Thoracic aorta (tissue), 2 donors: Measurements from ENCODE around the gene USP30. TPM values are rescaled to one million over a fixed set of nuclear protein-coding genes. Genes with fewer than 3 reads are reported as not detected.
"Not testable (repeated sequence)": the region's sequence is repeated elsewhere in the genome, so short reads cannot be mapped to it uniquely, and the experiment has no call there.

Experiments
- ATAC-seq: fragments of 150-250 bp; one replicate; pipeline ENCODE4 v1.8.0; 2017; ENCODE audit warnings: low read depth; ENCODE audit not compliant: insufficient number of reproducible peaks, low FRiP score
- DNase-seq: peaks from one replicate; pipeline ENCODE4 v3.0.0-alpha.2; 2020; ENCODE audit warnings: low spot score
- H3K27ac ChIP-seq, 2 donors: fragments of 200-600 bp; sonication (generic); 1 replicate in 1 of 2; 2 replicates in 1 of 2; pipeline ENCODE4 v1.5.1; 2016; ENCODE audit warnings: mild to moderate bottlenecking in 2 of 2, moderate library complexity in 2 of 2
- H3K27me3 ChIP-seq: fragments of 200-600 bp; sonication (generic); replicated peaks from 2 replicates; pipeline ENCODE4 v1.6.0; 2016; ENCODE audit warnings: mild to moderate bottlenecking; ENCODE audit not compliant: insufficient read depth
- H3K36me3 ChIP-seq: fragments of 200-600 bp; sonication (generic); one replicate; pipeline ENCODE4 v1.5.1; 2016
- H3K4me1 ChIP-seq, 2 donors: fragments of 200-600 bp; sonication (generic); 1 replicate in 1 of 2; 2 replicates in 1 of 2; pipeline versions ENCODE4 v1.5.1 to v1.6.0; 2016; ENCODE audit warnings: low read depth in 2 of 2, mild to moderate bottlenecking in 1 of 2; ENCODE audit not compliant: control insufficient read depth in 1 of 2
- H3K4me3 ChIP-seq: fragments of 200-600 bp; sonication (generic); 2 replicates; pipeline ENCODE4 v1.5.1; 2016; ENCODE audit warnings: mild to moderate bottlenecking
- H3K9me3 ChIP-seq: fragments of 200-600 bp; sonication (generic); 2 replicates; pipeline ENCODE4 v1.5.1; 2016
- total RNA-seq, 2 donors: library from RNA; depleted of rRNA; stranded (reverse); fragments of >200 nt; gene quantifications; one replicate each; pipeline versions ENCODE4 v1.1.0 to v1.2.3, GENCODE V29; 2016
- TF ChIP-seq, protein P1 (sequence below): fragments of 200-600 bp; sonication (generic); IDR thresholded peaks from one replicate; pipeline ENCODE4 v1.5.1; 2019; ENCODE audit warnings: antibody characterized with exemption

The USP30 gene
- total RNA-seq, 2 donors from 2014 or later = 9.5 to 27.5 TPM

DNA sequence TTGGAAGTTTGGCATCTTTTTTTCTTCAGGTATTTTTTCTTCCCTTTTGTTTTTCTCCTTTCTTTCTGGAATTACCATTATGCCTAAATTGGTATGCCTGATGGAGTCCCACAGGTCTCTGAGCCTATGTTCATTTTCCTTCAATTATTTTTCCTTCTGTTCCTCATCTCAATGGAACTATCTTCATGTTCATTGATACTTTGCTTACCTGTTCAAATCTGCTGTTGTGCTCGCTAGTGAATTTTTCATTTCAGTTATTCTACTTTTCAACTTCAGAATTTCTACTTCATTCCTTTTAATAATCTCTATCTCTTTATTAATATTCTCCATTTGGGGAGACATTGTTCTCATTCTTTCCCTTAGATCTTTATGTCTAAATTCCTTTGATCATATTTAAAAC, 15.4 kb upstream of the USP30 start:
- TF ChIP-seq, protein P1, sequence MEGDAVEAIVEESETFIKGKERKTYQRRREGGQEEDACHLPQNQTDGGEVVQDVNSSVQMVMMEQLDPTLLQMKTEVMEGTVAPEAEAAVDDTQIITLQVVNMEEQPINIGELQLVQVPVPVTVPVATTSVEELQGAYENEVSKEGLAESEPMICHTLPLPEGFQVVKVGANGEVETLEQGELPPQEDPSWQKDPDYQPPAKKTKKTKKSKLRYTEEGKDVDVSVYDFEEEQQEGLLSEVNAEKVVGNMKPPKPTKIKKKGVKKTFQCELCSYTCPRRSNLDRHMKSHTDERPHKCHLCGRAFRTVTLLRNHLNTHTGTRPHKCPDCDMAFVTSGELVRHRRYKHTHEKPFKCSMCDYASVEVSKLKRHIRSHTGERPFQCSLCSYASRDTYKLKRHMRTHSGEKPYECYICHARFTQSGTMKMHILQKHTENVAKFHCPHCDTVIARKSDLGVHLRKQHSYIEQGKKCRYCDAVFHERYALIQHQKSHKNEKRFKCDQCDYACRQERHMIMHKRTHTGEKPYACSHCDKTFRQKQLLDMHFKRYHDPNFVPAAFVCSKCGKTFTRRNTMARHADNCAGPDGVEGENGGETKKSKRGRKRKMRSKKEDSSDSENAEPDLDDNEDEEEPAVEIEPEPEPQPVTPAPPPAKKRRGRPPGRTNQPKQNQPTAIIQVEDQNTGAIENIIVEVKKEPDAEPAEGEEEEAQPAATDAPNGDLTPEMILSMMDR = no peak
- Histone ChIP-seq H3K27ac (no peak overlapping the region), H3K9me3 (no peaks in the 10 kb centered on the region), H3K4me1 (no peaks in the 10 kb centered on the region), H3K4me3 (no peak overlapping the region), H3K27me3 (no peaks in the 10 kb centered on the region), H3K36me3 (no peaks in the 10 kb centered on the region)
- ATAC-seq (no peak), DNase-seq (no peak)

DNA sequence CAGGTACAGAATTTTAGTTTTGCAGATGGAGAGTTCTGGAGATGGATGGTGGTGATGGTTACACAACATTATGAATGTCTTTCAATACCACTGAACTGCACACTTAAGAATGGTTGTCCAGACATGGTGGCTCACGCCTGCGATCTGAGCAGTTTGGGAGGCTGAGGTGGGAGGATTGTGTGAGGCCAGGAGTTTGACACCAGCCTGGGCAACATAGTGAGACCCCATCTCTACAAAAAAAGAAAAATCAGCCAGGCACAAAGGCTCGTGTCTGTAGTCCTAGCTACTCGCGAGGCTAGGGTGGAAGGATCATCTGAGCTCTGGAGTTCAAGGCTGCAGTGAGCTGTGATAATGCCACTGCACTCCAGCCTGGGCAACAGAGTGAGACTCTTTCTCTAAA, 8.1 kb upstream of the USP30 start:
- no peaks in the 10 kb centered on the region for H3K4me1 ChIP-seq
- no peak overlapping the region for H3K4me3 ChIP-seq
- TF ChIP-seq, protein P1 = no peak
- ATAC-seq (no peak), DNase-seq (no peak)
- no peaks in the 10 kb centered on the region for H3K36me3 ChIP-seq
- H3K27me3 ChIP-seq = no peaks in the 10 kb centered on the region
- no peak overlapping the region for H3K27ac ChIP-seq
- no peaks in the 10 kb centered on the region for H3K9me3 ChIP-seq

DNA sequence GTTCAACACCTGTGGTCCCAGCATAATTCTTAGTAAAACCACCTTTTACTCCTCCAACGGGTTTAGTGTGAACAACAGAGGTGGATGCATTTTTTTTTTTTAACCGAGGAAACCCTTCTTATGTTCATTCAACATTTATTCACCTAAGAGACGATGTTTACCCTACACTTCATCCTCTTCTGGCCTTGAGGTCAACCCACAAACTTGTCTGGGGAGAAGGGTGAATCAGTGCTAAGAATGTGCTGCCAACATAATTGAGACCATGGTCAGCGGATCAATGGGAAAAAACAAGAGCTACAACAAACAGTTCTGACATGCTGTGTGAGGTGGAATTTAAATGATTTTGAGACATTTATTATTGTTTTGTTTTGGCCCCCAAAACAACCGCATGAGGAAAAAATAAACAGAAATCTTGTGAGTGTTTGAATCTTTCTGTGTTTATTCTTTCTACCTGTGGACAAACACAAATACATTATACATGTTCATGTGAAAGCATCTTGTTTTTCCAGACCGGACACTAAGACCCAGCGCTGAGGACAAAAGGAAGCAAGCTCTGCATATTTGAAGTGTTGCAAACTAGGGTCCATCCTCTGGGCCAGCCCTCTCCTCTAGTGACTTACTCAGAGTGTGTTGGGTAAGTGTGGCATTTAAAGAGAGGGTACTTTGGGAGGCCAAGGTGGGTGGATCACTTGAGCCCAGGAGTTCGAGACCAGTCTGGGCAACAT, 5.1 kb upstream of the USP30 start:
- TF ChIP-seq, protein P1 = no peak
- ATAC-seq (no peak), DNase-seq (no peak)
- Histone ChIP-seq H3K27me3 (no peaks in the 10 kb centered on the region), H3K27ac (no peak overlapping the region), H3K36me3 (no peaks in the 10 kb centered on the region), H3K9me3 (no peaks in the 10 kb centered on the region), H3K4me3 (no peak overlapping the region), H3K4me1 (peaks cover 3 to 5% of the 10 kb centered on the region in 2 donors)

DNA sequence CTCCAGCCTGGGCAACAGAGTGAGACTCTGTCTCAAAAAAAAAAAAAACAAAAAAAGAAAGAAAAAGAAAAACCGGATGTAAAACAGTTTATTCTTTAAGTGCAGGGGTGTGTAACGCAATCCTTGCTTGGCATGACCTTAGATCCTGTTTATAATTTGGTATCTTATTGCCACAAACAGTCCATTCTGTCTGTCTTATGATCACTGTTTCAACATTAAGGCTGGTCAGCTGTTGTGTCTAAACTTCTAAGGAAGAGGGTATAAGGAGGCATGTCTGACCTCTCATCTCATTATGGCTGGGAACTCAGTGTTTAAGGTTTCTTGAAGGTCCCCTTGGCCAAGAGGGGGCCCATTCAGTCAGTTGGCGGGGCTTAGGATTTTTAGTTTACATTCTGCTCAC, 3.7 kb upstream of the USP30 start:
- ATAC-seq, H3K27me3 ChIP-seq, DNase-seq, H3K4me3 ChIP-seq, H3K9me3 ChIP-seq, H3K36me3 ChIP-seq, H3K27ac ChIP-seq: not testable (repeated sequence)
- peaks cover 9 to 13% of the 10 kb centered on the region in 2 donors for H3K4me1 ChIP-seq

DNA sequence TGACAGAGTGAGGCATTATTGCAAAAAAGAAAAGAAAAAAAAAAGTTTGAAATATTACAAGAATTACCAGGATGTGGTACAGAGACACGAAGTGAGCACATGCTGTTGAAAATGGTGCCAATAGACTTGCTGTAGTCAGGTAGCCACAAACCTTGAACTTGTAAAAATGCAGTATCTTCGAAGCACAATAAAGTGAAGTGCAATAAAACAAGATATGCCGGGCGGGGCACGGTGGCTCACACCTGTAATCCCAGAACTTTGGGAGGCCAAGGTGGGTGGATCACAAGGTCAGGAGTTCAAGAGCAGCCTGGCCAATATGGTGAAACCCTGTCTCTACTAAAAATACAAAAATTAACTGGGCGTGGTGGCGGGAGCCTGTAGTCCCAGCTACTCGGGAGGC, 2.6 kb upstream of the USP30 start:
- not testable (repeated sequence) for H3K27ac ChIP-seq, ATAC-seq, H3K27me3 ChIP-seq, H3K9me3 ChIP-seq, H3K36me3 ChIP-seq, DNase-seq, H3K4me3 ChIP-seq
- peaks cover 10 to 22% of the 10 kb centered on the region in 2 donors for H3K4me1 ChIP-seq

DNA sequence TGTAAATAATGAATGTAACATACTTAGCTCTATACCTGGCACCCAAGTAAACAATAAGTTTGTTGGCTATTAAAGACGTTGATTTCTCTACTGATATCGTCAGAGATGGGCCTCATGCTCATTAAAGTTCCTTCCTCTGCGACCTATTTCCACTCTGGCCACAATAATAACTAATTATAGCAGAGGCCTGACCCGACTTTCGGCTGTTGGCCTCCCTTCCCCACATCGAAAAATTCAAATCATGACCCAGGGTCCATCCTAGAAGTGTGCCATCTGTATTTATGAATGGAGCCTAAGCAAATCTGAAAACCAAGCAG, 321 bp upstream of the USP30 start:
- ATAC-seq = no peak
- DNase-seq = no peak
- peak overlapping the region; percentile 91 for H3K4me3 ChIP-seq
- H3K9me3 ChIP-seq = no peaks in the 10 kb centered on the region
- H3K27ac ChIP-seq = peak overlapping the region; percentile 59 to 62
- no peaks in the 10 kb centered on the region for H3K27me3 ChIP-seq
- H3K36me3 ChIP-seq = no peaks in the 10 kb centered on the region
- H3K4me1 ChIP-seq = peaks cover 10 to 23% of the 10 kb centered on the region in 2 donors
- TF ChIP-seq, protein P1 = no peak
